Hepatocyte (in vitro differentiated cells): ENCODE data around the gene MAP3K4.

Experiments
- CTCF ChIP-seq: fragments of 200-600 bp; sonication (generic); IDR thresholded peaks from 2 replicates; pipeline ENCODE4 v1.5.1; 2016; ENCODE audit warnings: antibody characterized with exemption, mild to moderate bottlenecking; ENCODE audit not compliant: poor library complexity
- EZH2 ChIP-seq: fragments of 200-600 bp; sonication (generic); IDR thresholded peaks from 2 replicates; pipeline ENCODE4 v1.6.1; 2016; ENCODE audit warnings: antibody characterized with exemption, mild to moderate bottlenecking, borderline replicate concordance
- EZH2phosphoT487 ChIP-seq: fragments of 200-600 bp; sonication (generic); IDR thresholded peaks from one replicate; pipeline ENCODE4 v1.6.1; 2018; ENCODE audit warnings: antibody characterized with exemption, mild to moderate bottlenecking, low read depth, moderate library complexity; ENCODE audit not compliant: unreplicated experiment, severe bottlenecking

GRCh38 chr6:161151059-161151645 lies 159.6 kb downstream of the MAP3K4 start:
- no peak for TF ChIP-seq CTCF
- no peak for TF ChIP-seq EZH2
- TF ChIP-seq EZH2phosphoT487: no peak
